K562 (cell line): ENCODE results near the gene RIMKLA. TPM values are rescaled to one million over a fixed set of nuclear protein-coding genes. Genes with fewer than 3 reads are reported as not detected.

Experiments
- ATAC-seq: fragments of 200-7000 bp; cut with Tn5 transposase; 3 replicates; pipeline ENCODE4 v1.9.1; 2020; ENCODE audit warnings: moderate library complexity
- BruUV-seq: library from RNA; stranded (reverse); fragments of 400-500 nt; replicated peaks from 2 replicates; lab custom pipeline; 2021; lab: Mats Ljungman, UMichigan
- CTCF ChIA-PET: fragments of 300-600 bp; formaldehyde crosslinking; extraction: SDS; loops from one replicate; lab custom pipeline; 2021; ENCODE audit warnings: low intra/inter-chr PET ratio; lab: Yijun Ruan, JAX
- POLR2A ChIA-PET: fragments of 300-600, 350-650 bp; sonication (Branson Sonifier 250); formaldehyde crosslinking; extraction: SDS; loops from one replicate; lab custom pipeline; 2021; ENCODE audit warnings: antibody characterized with exemption, inconsistent platforms; lab: Yijun Ruan, JAX
- DNase-seq, 4 experiments: peaks; one replicate each; pipeline versions ENCODE4 v3.0.0 to v3.0.0-alpha.2; 2011 to 2018; ENCODE audit warnings: low spot score in 3 of 4, mixed read lengths in 3 of 4; ENCODE audit errors: extremely low read depth in 1 of 4
- FAIRE-seq: peaks from 2 replicates; lab custom pipeline; 2011; peaks lifted over from hg19 to GRCh38; lab: Jason Lieb, UNC
- H2AFZ ChIP-seq: 2 replicates; pipeline ENCODE4 v1.6.0; 2011; ENCODE audit warnings: low read depth, low read length, control low read depth, inconsistent platforms
- H3K27ac ChIP-seq: fragments of 200-600 bp; 3 replicates; pipeline ENCODE4 v1.8.0; 2011; ENCODE audit warnings: low read depth, mild to moderate bottlenecking, control low read depth, inconsistent platforms, low read length, moderate library complexity, mixed read lengths; ENCODE audit errors: extremely low read depth
- H3K27me3 ChIP-seq, 2 experiments: fragments of 300-600 bp in 1 of 2; 2 replicates in 1 of 2; 3 replicates in 1 of 2; pipeline versions ENCODE4 v1.6.0 to v1.8.0; 2011; ENCODE audit warnings: inconsistent platforms in 2 of 2, low read length in 2 of 2, mild to moderate bottlenecking in 1 of 2, mixed read lengths in 1 of 2, moderate library complexity in 1 of 2; ENCODE audit not compliant: control insufficient read depth in 2 of 2, insufficient read depth in 2 of 2
- H3K36me3 ChIP-seq: fragments of 300-600 bp; 3 replicates; pipeline ENCODE4 v1.8.0; 2011; ENCODE audit warnings: mild to moderate bottlenecking, low read length, inconsistent platforms; ENCODE audit not compliant: control insufficient read depth, insufficient read depth
- H3K4me1 ChIP-seq, 2 experiments: fragments of 200-600 bp in 1 of 2; replicated peaks in 1 of 2; 2 replicates in 1 of 2; 3 replicates in 1 of 2; pipeline versions ENCODE4 v1.5.1 to v1.8.0; 2011; ENCODE audit warnings: inconsistent platforms in 2 of 2, low read length in 2 of 2, mild to moderate bottlenecking in 1 of 2, mixed read lengths in 1 of 2, moderate library complexity in 1 of 2; ENCODE audit not compliant: control insufficient read depth in 2 of 2, insufficient read depth in 2 of 2
- H3K4me2 ChIP-seq: 2 replicates; pipeline ENCODE4 v1.6.1; 2011; ENCODE audit warnings: low read length, control low read depth, inconsistent platforms, mixed read lengths; ENCODE audit not compliant: insufficient read depth
- H3K4me3 ChIP-seq: fragments of 200-600 bp; sonication (generic), shearing (Covaris generic); 2 replicates; pipeline ENCODE4 v1.5.1; 2016; ENCODE audit warnings: control low read depth, inconsistent platforms
- H3K79me2 ChIP-seq: fragments of 200-600 bp; 3 replicates; pipeline ENCODE4 v1.8.0; 2011; ENCODE audit warnings: low read length, inconsistent platforms; ENCODE audit not compliant: control insufficient read depth, insufficient read depth
- H3K9ac ChIP-seq, 2 experiments: 2 replicates each; pipeline versions ENCODE4 v1.6.0 to v1.6.1; 2011; ENCODE audit warnings: low read depth in 2 of 2, low read length in 2 of 2, control low read depth in 1 of 2, inconsistent platforms in 1 of 2, mild to moderate bottlenecking in 1 of 2, mixed read lengths in 1 of 2; ENCODE audit not compliant: insufficient read depth in 1 of 2
- H3K9me1 ChIP-seq: one replicate; pipeline ENCODE4 v1.6.0; 2011; ENCODE audit warnings: inconsistent platforms, mild to moderate bottlenecking, low read length, moderate library complexity; ENCODE audit not compliant: control insufficient read depth, insufficient read depth
- H3K9me3 ChIP-seq: replicated peaks from 2 replicates; pipeline ENCODE4 v1.5.1; 2011; ENCODE audit warnings: low read depth, low read length, inconsistent platforms; ENCODE audit not compliant: control insufficient read depth, insufficient read depth
- H4K20me1 ChIP-seq: replicated peaks from 2 replicates; pipeline ENCODE4 v1.6.1; 2011; ENCODE audit warnings: low read length, inconsistent platforms, mixed read lengths; ENCODE audit not compliant: control insufficient read depth, insufficient read depth
- IRF9 ChIP-seq: fragments of 450-650 bp; IDR thresholded peaks from 2 replicates; pipeline ENCODE4 v1.6.1; 2016; ENCODE audit warnings: missing biosample characterization, missing genetic modification characterization
- L3MBTL2 ChIP-seq: fragments of 450-650 bp; IDR thresholded peaks from 2 replicates; pipeline ENCODE4 v1.6.1; 2016; ENCODE audit warnings: mild to moderate bottlenecking, moderate library complexity
- SMAD3 ChIP-seq: fragments of 450-650 bp; formaldehyde crosslinking; conservative IDR thresholded peaks from 2 replicates; pipeline ENCODE4 v1.4.0; 2020; ENCODE audit warnings: mild to moderate bottlenecking
- SPI1 ChIP-seq: IDR thresholded peaks from 2 replicates; pipeline ENCODE4 v1.6.1; 2011; ENCODE audit warnings: low read depth, low read length, control low read depth, borderline replicate concordance
- ZNF121 ChIP-seq: sonication (generic); formaldehyde crosslinking; conservative IDR thresholded peaks from 2 replicates; pipeline ENCODE4 v1.8.0; 2022; ENCODE audit warnings: missing genetic modification reagents
- ZNF507 ChIP-seq: conservative IDR thresholded peaks from 2 replicates; pipeline ENCODE4 v1.6.1; 2017; ENCODE audit warnings: missing genetic modification characterization, missing compliant biosample characterization
- WGBS: fragments of 100-300 bp; shearing (Covaris generic); methylation state at CpG from one replicate; pipeline ENCODE4 v1.1.6; 2016; ENCODE audit warnings: low coverage, mixed read lengths; ENCODE audit not compliant: insufficient coverage; ENCODE audit errors: missing lambda C conversion rate; 5-methylcytosine and 5-hydroxymethylcytosine counted together
- in situ Hi-C: fragments of 300-500 bp; cut with MboI; formaldehyde crosslinking; loops from 4 replicates; pipeline ENCODE4 v1.15.0; 2018; ENCODE audit warnings: inconsistent platforms, mixed read lengths
- intact Hi-C: fragments of 100-400 bp; cut with micrococcal nuclease; formaldehyde crosslinking; loops from 2 replicates; pipeline ENCODE4 v1.14.2; 2022
- polyA plus RNA-seq, 8 experiments: library from polyadenylated mRNA; depleted of rRNA in 4 of 8; stranded (reverse) in 5 of 8; unstranded in 3 of 8; fragments of >200 nt; fragmentation: Nextera tagmentation in 2 of 8; fragmentation: Illumina TruSeq in 1 of 8; extraction: Ambion mirVana in 2 of 8; extraction: Trizol in 1 of 8; gene quantifications; 2 replicates each; pipeline versions ENCODE4 v1.2.1 to v1.2.3, GENCODE V29; 2011 to 2014; ENCODE audit warnings: inconsistent platforms in 1 of 8, missing spikeins in 1 of 8
- total RNA-seq, 7 experiments: library from RNA; depleted of rRNA in 6 of 7; stranded (reverse); fragments of >200 nt in 6 of 7; fragmentation: Illumina TruSeq in 2 of 7; extraction: Trizol in 2 of 7; gene quantifications; 2 replicates each; pipeline versions ENCODE4 v1.2.1 to v1.2.3, GENCODE V29; 2011 to 2021; ENCODE audit warnings: low replicate concordance in 1 of 7

RIMKLA gene
- total and polyA plus RNA-seq, 9 of the 15 experiments (the other 6 are each of a cell fraction or from before 2014, with no cell fraction given): 0.02 TPM; not detected in 8

GRCh38 chr1:42417166-42417565 is 36.6 kb downstream of the RIMKLA start:
- Histone ChIP-seq H3K27me3 (peaks cover 45 to 49% of the 10 kb centered on the region in 2 experiments), H3K4me2 (no peak overlapping the region), H4K20me1 (no peaks in the 10 kb centered on the region), H3K9ac (no peak overlapping the region), H3K4me1 (no peaks in the 10 kb centered on the region; a peak in 1 of 5 replicates), H3K4me3 (no peak overlapping the region), H3K36me3 (no peaks in the 10 kb centered on the region), H3K79me2 (no peaks in the 10 kb centered on the region), H2AFZ (no peak overlapping the region), H3K27ac (no peak overlapping the region), H3K9me1 (no peaks in the 10 kb centered on the region), H3K9me3 (no peaks in the 10 kb centered on the region)
- FAIRE-seq: no peak
- intact Hi-C loops: no loop called here
- no peak for ATAC-seq
- ChIA-PET CTCF (no interaction called here), POLR2A (interaction anchor here (1.2 to 2.0 kb wide), 2 partner anchors 8 to 17 kb away, joined by 3 to 5 read pairs; no protein-coding TSS in a partner anchor)
- TF ChIP-seq ZNF121 (CRISPR knock-in tag): no peak
- TF ChIP-seq SMAD3 (CRISPR knock-in tag): no peak
- TF ChIP-seq IRF9 (tag): no peak
- no peak for TF ChIP-seq SPI1
- TF ChIP-seq L3MBTL2: no peak
- TF ChIP-seq ZNF507 (tag): no peak
- no peak for DNase-seq
- no TSS peak for BruUV-seq
- WGBS: 2% methylated on average over 3 of the region's 3 CpGs
- in situ Hi-C loops: no loop called here
